SK-N-SH treated with all-trans-retinoic acid at 6 μM for 48 hours (cell line): ENCODE data around the gene UTP4.

Source experiments
- ESRRG ChIP-seq: fragments of 250-450 bp; sonication (Bioruptor Pico); IDR thresholded peaks from 2 replicates; pipeline ENCODE4 v1.6.1; 2021; ENCODE audit warnings: mild to moderate bottlenecking
- ZNF565 ChIP-seq: fragments of 450-650 bp; formaldehyde crosslinking; conservative IDR thresholded peaks from 2 replicates; pipeline ENCODE4 v1.5.0; 2020; ENCODE audit warnings: low read depth, mild to moderate bottlenecking, moderate library complexity
- ZNF8 ChIP-seq: fragments of 450-650 bp; formaldehyde crosslinking; IDR thresholded peaks from 2 replicates; pipeline ENCODE4 v1.5.0; 2020; ENCODE audit warnings: mild to moderate bottlenecking, moderate library complexity

GRCh38 chr16:69115837-69116236, 16.6 kb upstream of the UTP4 start:
- no peak for TF ChIP-seq ZNF565 (CRISPR knock-in tag)
- no peak for TF ChIP-seq ZNF8 (CRISPR knock-in tag)
- no peak for TF ChIP-seq ESRRG (CRISPR knock-in tag)
